HG03159 (cell line): ENCODE measurements around the gene CYP24A1.

ENCODE experiments used
- ATAC-seq: cut with Tn5 transposase; IDR thresholded peaks from one replicate; pipeline ENCODE4 v1.9.1; 2021; ENCODE audit warnings: mild to moderate bottlenecking, moderate library complexity; ENCODE audit not compliant: unreplicated experiment

Gene CYP24A1

DNA sequence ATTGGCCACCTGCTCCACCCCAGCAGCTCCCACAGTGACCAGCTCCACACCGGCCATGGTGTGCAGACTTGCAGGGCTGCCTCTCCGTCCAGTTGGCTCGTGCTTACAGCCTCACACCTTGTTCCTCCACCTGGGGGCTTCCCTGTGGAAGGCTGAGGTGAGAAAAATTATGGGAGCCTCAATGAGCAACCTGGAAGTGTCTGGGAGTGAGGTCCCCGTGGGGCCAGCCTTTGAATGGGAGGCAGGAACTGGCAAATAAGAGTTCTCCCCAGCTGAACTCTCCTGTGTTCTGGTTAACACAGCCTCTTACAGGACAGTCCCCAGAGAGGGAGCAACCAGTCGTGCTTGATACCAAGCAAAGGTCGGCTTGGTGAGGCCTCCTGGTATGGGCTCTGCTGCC lies 30.3 kb upstream of the CYP24A1 start:
- ATAC-seq = no peak

DNA sequence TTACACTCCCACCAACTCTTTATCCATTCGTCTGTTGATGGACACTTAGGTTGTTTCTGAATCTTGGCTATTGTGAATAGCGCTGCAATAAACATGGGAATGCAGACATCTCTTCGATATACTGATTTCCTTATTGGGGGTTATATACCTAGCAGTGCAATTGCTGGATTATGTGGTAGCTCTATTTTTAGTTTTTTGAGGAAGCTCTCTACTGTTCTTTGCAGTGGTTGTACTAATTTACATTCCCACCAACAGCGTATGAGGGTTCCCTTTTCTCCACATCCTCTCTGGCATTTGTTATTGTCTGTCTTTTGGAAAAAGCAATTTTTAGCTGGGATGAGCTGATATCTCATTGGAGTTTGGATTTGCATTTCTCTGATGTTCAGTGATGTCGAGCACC lies 29.5 kb upstream of the CYP24A1 start:
- ATAC-seq = no peak

DNA sequence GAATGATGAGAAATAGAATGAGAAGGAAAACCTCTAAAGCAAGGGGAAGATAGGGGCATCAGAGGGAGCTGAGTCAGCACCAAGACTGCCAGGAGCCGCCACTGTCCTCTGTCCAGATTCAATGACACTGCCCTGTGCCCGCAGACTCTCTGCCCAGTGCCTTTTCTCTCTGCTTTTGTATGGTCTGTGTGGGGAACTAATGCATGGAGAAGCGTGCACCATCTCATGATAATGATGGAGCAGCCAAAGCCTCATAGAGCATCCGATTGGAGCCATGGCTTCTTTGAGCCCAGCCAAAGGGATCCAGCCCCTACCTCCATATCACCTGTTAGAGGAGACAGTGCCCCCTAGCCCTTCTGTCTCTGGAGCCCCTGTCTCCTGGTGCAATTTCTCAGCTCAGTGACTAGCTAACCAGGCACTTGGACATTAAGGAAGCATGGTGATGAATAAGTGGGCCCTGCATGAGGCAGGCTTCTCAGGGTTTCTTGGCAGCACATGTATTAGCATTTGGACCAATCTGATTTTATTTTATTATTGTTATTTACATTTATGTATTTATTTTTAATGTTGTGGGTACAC lies 27.6 kb upstream of the CYP24A1 start:
- ATAC-seq = no peak

DNA sequence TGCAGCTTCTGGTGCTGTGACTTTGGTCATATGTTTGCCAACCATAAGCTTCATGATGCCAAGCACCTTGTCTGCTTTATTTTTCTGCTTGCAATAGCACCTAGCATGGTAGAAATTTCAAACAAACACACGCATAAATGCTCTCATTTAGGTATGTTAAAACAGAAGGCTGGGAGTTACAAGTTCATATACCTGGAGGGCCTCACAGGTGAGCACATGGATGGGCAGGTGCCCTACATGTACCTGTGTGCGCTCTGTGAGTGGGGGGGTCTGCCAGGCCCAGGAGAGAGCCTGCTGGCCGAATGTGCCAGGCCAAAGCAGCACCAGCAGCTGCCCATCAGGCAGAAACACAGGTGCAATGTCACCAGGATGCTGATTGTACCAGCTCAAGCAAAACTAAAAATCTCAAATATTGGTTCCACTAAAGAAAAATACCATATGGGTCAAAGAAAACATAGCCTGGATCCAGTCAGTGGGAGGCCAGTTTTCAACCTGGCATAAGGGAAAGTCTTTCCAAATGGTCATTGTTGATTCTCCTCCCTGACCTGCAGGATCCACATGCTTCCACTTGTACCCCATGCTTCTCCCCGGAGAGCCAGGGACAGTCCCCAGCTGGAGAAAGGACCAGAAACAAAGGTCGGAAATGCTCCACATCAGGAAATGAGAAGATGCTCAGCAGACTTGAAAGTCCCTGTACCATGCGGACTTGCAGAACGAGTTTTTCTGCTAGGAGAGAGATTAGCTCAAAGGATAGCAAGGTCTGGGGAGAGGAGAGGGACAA lies 26.9 kb upstream of the CYP24A1 start:
- ATAC-seq = no peak

DNA sequence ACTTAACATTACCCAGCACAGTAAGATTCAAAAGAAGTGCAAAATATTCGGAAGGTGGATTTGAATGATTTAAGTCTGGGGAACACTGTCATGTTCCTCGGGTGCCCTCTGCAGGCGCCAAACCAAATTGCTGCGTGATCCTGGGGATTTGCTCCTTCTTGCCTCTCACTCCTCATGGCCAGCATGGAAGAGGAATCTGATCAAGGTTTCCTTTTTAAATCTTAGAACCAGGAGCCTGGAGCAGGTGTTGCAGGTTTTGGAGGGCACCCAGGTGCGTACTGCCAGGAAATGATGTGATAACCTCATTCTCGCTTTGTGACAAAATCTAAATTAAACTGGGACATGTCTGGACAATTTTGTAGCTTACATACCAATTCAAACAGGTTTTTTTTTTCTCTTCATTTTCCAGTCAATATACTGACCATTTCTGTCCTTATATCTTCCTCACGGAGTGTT lies 26.0 kb upstream of the CYP24A1 start:
- peak; percentile 53 for ATAC-seq

DNA sequence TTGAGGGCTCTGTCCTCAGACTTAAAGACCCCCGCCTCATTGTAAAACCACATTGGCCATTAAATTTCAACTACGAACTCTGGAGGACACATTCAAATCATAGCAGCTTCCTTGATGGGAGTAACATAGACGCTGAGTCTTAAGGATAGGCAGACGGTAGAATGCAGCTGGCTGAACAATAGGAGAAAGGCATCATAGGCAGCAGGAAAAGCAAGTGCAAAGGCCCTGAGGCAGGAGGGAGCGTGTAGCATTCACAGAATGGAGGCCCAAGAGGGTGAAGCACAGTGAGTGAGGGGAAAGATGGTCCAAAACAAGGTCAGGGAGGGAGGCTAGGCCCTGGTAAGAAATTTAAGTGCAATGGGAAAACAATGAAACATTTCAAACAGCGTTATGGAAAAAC lies 25.5 kb upstream of the CYP24A1 start:
- ATAC-seq = peak; percentile 22

DNA sequence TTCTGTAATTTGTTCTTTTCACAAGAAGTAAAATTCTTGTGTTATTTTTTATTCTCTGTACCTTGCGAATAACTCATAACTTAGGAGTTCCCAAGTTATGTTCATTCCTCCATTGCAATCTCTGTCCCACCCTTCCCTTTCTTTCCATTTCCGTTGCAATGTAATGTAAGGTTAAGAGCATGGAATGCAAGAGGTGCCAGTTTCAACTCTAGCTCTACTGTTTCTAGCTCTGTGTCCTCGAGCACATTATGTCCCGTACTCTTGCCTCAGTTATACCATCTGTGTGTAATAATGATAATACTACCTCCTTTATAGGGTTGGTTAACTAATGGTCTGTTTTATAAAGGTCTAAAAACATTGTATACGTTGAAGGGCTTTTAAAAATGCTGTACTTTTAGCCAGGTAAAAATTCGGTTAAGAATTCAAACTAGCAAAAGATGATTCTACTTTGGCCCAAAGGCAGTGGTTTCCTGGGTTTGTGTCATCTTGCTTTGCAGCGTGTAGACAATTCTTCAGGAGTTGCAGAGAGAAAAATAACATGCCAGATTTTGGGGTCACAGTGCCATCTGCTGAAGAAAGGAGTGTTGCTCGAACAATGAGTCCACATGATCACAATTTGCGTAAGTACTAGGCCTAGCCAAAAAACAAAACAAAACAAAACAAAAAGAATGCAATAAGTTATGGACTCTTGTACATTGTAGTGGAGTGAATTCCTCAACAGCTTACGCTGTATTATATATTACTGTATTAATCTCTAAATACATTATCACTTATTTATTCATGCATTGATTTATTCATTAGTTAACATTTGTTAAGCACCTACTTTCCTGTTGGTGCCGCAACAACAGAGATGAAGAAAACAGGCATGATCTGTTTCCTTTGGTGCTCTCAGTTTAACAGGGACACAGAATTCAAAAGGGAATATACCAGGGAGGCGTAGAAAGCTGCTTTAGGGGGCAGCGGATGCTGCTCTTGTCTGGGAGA lies 24.1 kb upstream of the CYP24A1 start:
- ATAC-seq = no peak

DNA sequence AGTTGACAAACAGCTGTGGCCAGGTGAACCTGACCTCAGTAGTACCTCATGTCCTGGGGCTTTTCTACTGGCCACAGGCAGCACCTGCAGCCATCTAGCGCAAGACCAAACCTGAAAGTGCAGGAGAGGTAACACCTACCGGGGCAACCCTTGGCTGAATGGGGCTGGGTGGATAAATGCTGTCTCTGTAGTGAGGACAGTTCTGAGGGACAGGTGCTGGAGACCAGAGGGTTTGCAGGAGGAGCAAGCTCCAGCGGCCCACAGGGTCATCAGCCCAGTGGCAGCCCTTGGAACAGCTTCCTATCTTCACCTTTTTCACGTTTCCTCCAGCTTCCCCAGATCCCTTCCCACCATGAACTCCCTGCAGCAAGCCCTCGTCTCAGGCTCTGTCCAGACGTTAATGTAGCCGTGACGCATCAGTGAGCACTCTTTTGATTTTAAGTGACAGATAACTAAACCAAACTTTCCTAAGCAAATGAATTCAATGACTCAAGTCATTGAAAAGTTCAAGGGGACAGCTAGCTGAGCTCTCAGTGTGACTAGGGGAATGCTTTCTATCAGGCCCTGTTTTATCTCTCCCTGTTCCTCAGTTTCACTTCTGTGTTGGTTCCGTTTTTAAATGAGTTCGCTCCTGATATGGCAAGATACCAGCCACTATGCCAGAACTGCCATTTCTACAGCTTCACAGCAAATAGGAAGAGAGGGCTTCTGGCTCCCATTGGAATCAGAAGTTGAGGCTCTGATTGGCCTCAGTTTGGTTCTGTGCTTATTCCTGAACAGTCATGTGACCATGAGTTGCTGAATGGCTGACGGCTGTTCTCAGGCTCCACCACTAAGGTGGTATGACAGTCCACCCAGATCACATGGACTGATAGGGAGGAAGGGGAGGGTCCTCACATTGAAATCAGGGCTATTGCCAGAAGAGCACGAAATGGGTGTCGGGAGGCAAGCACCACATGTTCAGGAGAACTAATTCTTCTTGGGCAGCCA lies 22.0 kb upstream of the CYP24A1 start:
- no peak for ATAC-seq

DNA sequence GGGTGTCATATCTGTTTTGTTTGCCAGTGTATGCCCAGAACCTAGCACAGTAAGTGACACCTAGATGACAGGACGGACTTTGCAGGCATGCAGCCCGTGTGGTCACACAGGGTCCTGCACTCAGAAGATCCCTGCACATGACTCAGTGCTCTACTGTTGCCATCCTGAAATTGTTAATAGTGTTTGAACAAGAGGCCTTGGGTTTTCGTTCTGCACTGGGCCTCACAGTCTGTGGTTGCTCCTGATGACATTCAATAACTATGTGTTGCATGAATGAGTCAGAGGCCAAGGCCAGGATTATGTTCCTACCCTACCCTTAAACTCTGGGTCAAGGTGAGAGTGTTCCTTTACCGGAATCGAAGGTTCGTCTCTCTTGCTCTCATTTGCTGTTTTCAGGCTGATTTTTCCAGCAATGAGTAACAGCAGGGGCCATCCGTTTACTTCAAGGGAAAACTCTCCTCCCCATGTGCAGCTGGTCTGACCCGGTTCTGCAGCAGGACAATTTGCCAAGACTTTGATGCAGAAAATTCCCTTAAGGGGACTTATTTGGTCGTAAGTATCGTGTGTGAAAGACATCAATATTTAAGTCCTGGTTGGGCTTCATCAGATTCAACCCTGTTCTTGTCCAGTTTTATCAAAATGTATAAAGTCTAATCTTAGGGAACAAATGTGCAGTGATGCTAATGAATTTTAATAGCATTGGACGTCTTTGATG lies 21.1 kb upstream of the CYP24A1 start:
- ATAC-seq = no peak

DNA sequence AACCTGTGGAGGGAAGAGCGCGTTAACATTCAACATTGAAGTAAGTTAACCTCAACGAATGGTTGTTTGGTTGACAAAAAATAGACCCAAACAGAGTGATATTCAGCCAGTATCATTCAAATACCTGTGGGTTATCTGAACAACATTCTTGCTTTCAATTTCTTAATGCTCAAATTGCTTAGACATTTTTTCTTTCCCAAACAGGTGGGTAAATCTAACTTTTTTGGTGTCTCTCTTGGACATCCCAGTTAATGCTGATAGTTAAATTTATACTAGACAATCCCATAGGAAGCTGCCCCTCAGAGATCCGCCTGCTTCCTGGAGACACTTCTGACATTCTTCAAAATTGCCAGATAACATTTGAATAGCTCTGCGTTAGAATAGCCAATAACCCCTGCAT lies 20.0 kb upstream of the CYP24A1 start:
- ATAC-seq = no peak

DNA sequence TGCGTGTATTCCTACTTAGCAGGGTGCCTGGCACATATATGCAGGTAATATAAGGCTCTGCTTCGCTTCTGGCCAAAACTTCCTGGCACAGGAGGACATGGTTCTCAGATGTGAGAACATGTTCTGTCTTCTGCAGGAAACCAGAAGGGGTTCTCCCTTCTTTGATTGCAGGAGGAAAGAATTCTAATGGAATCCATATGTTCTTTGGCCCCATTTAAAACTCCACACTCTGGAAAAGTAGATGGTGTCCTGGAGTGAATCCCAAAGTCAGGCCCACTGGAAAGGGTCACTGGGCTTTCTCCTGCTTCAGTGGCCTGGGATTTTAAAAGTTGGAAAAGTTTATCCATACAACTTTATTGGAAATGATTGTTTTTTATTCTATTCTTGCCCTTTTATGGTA lies 16.4 kb upstream of the CYP24A1 start:
- ATAC-seq = no peak

DNA sequence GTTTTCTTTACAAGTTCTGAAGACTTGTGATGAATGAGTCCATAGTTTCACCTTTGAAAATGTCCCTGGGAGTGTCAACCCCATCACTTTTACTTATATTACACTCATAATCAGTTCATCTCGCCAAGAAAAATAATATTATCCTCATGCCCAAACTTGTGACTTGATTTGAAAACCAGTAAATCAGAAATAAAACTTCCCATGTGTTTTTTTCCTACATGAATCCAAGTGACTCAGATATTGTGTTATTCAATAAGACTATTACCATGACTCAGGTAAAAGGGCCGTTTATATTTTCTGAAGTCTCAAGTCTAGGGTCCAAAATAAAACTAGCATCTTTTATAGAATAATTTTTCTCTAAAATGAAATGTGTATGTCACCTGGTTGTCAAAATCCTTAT lies 15.8 kb upstream of the CYP24A1 start:
- ATAC-seq = no peak

DNA sequence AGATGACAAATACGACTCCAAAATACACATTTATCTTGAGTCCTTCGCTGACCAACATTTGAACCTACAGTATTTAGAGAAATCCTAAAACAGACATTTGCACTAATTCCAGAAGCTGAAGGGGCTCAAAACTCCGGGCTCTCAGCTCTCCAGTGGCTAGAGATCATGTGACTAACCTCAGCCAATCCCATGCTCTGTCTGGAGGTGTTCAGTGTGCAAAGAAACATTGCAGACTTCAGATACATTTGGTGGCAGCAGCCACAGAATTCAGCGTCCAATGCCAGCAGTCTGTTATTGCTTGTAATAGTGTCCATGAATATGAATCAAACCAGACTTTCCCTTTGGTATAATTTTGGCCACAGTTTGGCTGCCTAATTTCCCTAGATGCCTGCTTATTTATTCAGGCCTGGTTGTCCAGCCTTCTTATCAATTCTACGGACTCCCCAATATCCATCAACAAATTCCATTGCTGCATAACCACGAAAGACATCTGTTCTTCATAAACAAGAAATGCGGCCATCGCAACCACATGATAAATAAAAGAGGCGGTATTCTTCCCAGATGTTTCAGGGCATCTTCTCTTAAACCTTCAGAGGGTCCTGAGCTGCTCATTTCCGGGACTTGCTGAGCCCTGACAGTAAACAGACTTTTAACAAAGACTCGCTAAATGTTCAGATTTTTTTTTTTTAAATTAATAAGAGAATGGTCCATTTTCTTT lies 14.5 kb upstream of the CYP24A1 start:
- ATAC-seq = no peak

DNA sequence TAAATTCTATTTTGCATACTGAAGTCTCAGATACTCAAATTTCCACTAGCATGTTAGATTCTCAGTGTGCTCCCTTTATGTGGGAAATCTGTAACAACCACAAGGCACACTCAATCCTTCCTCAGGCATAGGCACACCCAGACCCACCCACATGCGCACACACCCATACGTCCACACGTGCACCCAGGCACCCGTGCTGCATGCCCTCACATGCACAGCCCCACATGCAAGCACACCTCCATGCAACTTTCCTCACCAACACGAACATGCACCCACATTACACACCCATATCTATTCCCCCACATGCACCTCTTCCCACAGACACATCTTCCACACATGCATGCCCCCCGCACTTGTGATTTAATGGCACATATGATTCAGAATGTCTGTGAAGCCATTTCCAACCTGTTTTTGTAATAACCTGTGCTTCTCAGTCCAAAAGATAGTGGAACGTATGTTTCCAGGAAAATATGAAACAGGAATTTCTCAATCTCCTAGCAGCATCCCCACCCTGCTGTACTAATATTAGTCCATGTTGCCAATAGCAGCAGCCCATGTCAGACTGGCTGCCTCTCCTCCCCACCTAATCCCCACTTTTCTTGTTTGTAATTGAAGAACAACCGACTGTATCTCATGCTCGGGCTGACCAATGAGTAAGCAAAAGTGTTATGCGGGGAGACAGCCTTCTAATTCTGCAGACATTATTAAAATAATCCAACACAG lies 11.3 kb upstream of the CYP24A1 start:
- ATAC-seq = no peak

DNA sequence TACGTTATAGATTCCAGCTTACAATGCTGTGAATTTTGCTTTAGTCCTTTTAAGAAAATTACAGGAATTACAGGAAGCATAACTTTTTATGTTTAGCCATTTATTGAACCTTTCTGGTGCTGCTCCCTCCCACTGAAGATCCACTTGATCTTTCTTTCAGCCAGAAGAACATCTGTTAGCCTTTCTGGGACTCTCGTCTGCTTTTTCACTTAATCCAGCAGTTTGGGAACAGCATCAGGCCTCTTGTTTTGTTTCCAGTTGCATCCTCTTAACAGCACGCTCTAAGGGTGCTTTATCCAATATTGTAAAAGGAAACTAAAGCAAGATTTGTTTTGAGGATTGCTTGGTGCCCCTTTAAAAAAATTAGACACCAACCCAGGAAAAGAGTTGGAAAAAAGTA lies 10.3 kb upstream of the CYP24A1 start:
- no peak for ATAC-seq

DNA sequence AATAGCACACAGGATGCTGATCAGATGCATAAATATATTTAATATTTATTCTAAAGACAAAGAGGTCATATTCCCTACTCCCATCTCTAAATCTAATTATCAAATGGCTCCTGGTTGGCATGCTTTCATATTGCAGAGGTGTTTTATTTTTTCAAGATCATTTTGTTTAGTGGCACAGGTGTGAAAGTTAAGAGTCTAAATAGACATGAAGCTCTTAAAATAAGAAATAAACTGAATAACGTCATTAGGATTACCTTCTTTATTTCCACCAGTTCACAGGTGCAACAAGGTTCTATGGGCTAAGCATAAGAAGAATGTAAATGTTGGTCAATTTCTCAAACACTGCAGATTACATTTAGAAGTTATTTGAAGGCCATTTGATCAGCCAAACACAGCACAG lies 7.1 kb upstream of the CYP24A1 start:
- ATAC-seq = no peak

DNA sequence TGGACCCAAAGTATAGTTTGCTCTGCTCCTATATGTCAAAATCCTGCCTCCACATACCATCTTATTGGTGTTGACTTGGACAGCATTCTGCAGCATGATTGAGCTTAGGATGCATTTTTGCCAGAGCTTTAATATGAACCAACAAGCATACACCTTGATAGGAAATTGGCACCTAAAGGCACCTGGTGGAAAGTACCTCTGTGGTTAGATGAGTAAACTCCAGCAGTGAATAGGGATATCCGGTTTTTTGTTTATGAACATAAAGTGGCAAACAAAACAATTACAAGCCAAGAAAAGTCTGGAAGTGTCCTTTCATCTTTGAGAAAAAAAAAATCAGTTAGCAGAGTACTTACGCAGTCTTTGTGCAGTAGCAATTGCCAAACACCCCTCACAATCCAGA lies 6.2 kb upstream of the CYP24A1 start:
- ATAC-seq = no peak

DNA sequence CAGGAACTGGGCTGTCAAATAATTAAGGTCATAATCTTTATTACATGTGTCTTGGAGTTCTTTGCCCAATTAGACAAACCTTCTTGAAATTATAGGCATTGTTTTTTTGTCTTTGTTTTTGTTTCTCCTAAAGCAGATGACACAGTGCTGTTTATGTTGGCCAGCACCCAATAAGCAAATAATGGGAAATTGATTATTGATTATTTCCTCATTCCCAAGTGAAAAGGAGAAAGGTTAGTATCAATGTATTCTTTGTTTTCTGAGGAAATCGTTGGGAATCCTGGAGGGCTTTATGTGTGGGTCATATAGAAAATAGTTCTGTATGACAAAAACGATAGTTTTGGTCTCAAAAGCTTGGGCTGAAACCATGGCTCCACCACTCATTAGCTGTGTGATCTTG lies 4.5 kb upstream of the CYP24A1 start:
- no peak for ATAC-seq
